Measurements from ENCODE around the gene SMKR1.

GRCh38 chr7:129493555-129493954, 8.8 kb upstream of the SMKR1 start:
- no peak for TF ChIP-seq POLR2AphosphoS5 (IDR thresholded peaks at IDR 0.05)
- TF ChIP-seq, protein P1, sequence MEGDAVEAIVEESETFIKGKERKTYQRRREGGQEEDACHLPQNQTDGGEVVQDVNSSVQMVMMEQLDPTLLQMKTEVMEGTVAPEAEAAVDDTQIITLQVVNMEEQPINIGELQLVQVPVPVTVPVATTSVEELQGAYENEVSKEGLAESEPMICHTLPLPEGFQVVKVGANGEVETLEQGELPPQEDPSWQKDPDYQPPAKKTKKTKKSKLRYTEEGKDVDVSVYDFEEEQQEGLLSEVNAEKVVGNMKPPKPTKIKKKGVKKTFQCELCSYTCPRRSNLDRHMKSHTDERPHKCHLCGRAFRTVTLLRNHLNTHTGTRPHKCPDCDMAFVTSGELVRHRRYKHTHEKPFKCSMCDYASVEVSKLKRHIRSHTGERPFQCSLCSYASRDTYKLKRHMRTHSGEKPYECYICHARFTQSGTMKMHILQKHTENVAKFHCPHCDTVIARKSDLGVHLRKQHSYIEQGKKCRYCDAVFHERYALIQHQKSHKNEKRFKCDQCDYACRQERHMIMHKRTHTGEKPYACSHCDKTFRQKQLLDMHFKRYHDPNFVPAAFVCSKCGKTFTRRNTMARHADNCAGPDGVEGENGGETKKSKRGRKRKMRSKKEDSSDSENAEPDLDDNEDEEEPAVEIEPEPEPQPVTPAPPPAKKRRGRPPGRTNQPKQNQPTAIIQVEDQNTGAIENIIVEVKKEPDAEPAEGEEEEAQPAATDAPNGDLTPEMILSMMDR (IDR thresholded peaks at IDR 0.05 in 8 of 11, conservative IDR thresholded peaks at IDR 0.05 in 3 of 11): no peak

Measured in spleen (tissue), 7 donors.